GM12878 (cell line): ENCODE data around the gene EIF4E1B. TPM values are rescaled to one million over a fixed set of nuclear protein-coding genes. Genes with fewer than 3 reads are reported as not detected.

Experiments
- ATAC-seq: fragments of 200-7000 bp; cut with Tn5 transposase; 3 replicates; pipeline ENCODE4 v1.9.1; 2020; ENCODE audit warnings: mild to moderate bottlenecking, moderate library complexity
- BruUV-seq: library from RNA; stranded (reverse); fragments of 400-500 nt; replicated peaks from 2 replicates; lab custom pipeline; 2021; lab: Mats Ljungman, UMichigan
- CTCF ChIA-PET: fragments of 300-600 bp; sonication (Branson Sonifier 250); formaldehyde crosslinking; extraction: SDS; loops from one replicate; lab custom pipeline; 2021; ENCODE audit warnings: inconsistent platforms; lab: Yijun Ruan, JAX
- POLR2A ChIA-PET: fragments of 350-600 bp; formaldehyde crosslinking; extraction: SDS; loops from one replicate; lab custom pipeline; 2021; ENCODE audit warnings: inconsistent platforms; lab: Charles Lee
- RAD21 ChIA-PET: fragments of 300-600 bp; sonication (Branson Sonifier 250); formaldehyde crosslinking; loops from one replicate; lab custom pipeline; 2023; ENCODE audit warnings: antibody characterized with exemption; ENCODE audit not compliant: unreplicated experiment; lab: Charles Lee
- SMC1A ChIA-PET: fragments of 300-600 bp; sonication (Branson Sonifier 250); formaldehyde crosslinking; loops from one replicate; lab custom pipeline; 2023; ENCODE audit not compliant: unreplicated experiment, uncharacterized antibody; lab: Charles Lee
- DNase-seq: peaks from one replicate; pipeline ENCODE4 v3.0.0-alpha.2; 2011; ENCODE audit warnings: low read depth, low spot score
- FAIRE-seq: peaks from 3 replicates; lab custom pipeline; 2011; peaks lifted over from hg19 to GRCh38; lab: Jason Lieb, UNC
- H2AFZ ChIP-seq: 2 replicates; pipeline ENCODE4 v1.6.0; 2011; ENCODE audit warnings: low read depth, low read length, control low read depth; ENCODE audit not compliant: control insufficient read depth
- H3K27ac ChIP-seq: 2 replicates; pipeline ENCODE4 v1.5.1; 2011; ENCODE audit warnings: control low read depth; ENCODE audit not compliant: control insufficient read depth, insufficient read depth
- H3K27me3 ChIP-seq, 2 experiments: replicated peaks in 1 of 2; 2 replicates each; pipeline versions ENCODE4 v1.6.0 to v1.6.1; 2011; ENCODE audit warnings: low read length in 1 of 2; ENCODE audit not compliant: control insufficient read depth in 2 of 2, insufficient read depth in 2 of 2
- H3K36me3 ChIP-seq, 2 experiments: 2 replicates each; pipeline ENCODE4 v1.5.1; 2011; ENCODE audit warnings: low read length in 1 of 2; ENCODE audit not compliant: control insufficient read depth in 2 of 2, insufficient read depth in 2 of 2
- H3K4me1 ChIP-seq: 2 replicates; pipeline ENCODE4 v1.6.1; 2011; ENCODE audit warnings: mild to moderate bottlenecking, low read length, moderate library complexity, mixed read lengths; ENCODE audit not compliant: control insufficient read depth, insufficient read depth
- H3K4me2 ChIP-seq: 2 replicates; pipeline ENCODE4 v1.6.0; 2011; ENCODE audit warnings: control low read depth; ENCODE audit not compliant: control insufficient read depth, insufficient read depth
- H3K4me3 ChIP-seq: fragments of 200-600 bp; sonication (generic); 2 replicates; pipeline ENCODE4 v1.5.1; 2016
- H3K79me2 ChIP-seq: 2 replicates; pipeline ENCODE4 v1.6.0; 2011; ENCODE audit warnings: low read length; ENCODE audit not compliant: control insufficient read depth, insufficient read depth
- H3K9ac ChIP-seq: 2 replicates; pipeline ENCODE4 v1.8.0; 2011; ENCODE audit warnings: low read length, control low read depth, mixed read lengths; ENCODE audit not compliant: control insufficient read depth, insufficient read depth
- H3K9me3 ChIP-seq: replicated peaks from 3 replicates; pipeline ENCODE4 v1.5.1; 2011; ENCODE audit warnings: mild to moderate bottlenecking, low read length; ENCODE audit not compliant: control insufficient read depth, insufficient read depth
- H4K20me1 ChIP-seq: 2 replicates; pipeline ENCODE4 v1.6.0; 2011; ENCODE audit not compliant: control insufficient read depth, insufficient read depth
- CBX3 ChIP-seq: fragments of 200-600 bp; sonication (generic); IDR thresholded peaks from 2 replicates; pipeline ENCODE4 v1.6.1; 2016; ENCODE audit warnings: low read depth, borderline replicate concordance
- LARP7 ChIP-seq: fragments of 450-650 bp; IDR thresholded peaks from 2 replicates; pipeline ENCODE4 v1.6.1; 2017; ENCODE audit warnings: mild to moderate bottlenecking
- NFIC ChIP-seq: IDR thresholded peaks from 2 replicates; pipeline ENCODE4 v1.6.1; 2012; ENCODE audit warnings: low read depth, mild to moderate bottlenecking, inconsistent platforms, low read length, moderate library complexity
- POU2F2 ChIP-seq: IDR thresholded peaks from 3 replicates; pipeline ENCODE4 v1.6.1; 2011; ENCODE audit warnings: low read depth, mild to moderate bottlenecking, low read length, borderline replicate concordance
- RFX5 ChIP-seq: IDR thresholded peaks from 2 replicates; pipeline ENCODE4 v1.6.1; 2011; ENCODE audit warnings: low read depth, low read length, improper control_type of control experiment
- SMC3 ChIP-seq: IDR thresholded peaks from 2 replicates; pipeline ENCODE4 v1.6.1; 2011; ENCODE audit warnings: low read length, improper control_type of control experiment, borderline replicate concordance
- SP1 ChIP-seq: IDR thresholded peaks from one replicate; pipeline ENCODE4 v1.6.1; 2011; ENCODE audit warnings: low read depth, low read length
- TCF7 ChIP-seq: IDR thresholded peaks from 2 replicates; pipeline ENCODE4 v1.6.1; 2014; ENCODE audit warnings: antibody characterized with exemption, borderline replicate concordance
- ZNF274 ChIP-seq: IDR thresholded peaks from one replicate; pipeline ENCODE4 v1.8.0; 2011; ENCODE audit not compliant: insufficient read length, insufficient read depth
- WGBS: methylation state at CpG from one replicate; pipeline ENCODE4 v1.1.6; 2016; ENCODE audit warnings: low lambda C conversion rate; ENCODE audit not compliant: insufficient replicate concordance, insufficient coverage; ENCODE audit errors: missing lambda C conversion rate; 5-methylcytosine and 5-hydroxymethylcytosine counted together
- in situ Hi-C: fragments of 300-500 bp; cut with MboI; formaldehyde crosslinking; loops from 9 replicates; pipeline ENCODE4 v1.14.3; 2018; ENCODE audit warnings: mixed read lengths
- intact Hi-C: fragments of 100-400 bp; cut with micrococcal nuclease; formaldehyde crosslinking; loops from one replicate; pipeline ENCODE4 v1.14.2; 2022; ENCODE audit not compliant: unreplicated experiment
- polyA plus RNA-seq, 11 experiments: library from polyadenylated mRNA; depleted of rRNA in 4 of 11; unstranded in 6 of 11; stranded (reverse) in 5 of 11; fragments of >200 nt; fragmentation: Nextera tagmentation in 4 of 11; fragmentation: Illumina TruSeq in 1 of 11; extraction: Ambion mirVana in 4 of 11; extraction: Trizol in 1 of 11; gene quantifications; 1 replicate in 1 of 11; 2 replicates in 10 of 11; pipeline versions ENCODE4 v1.2.1 to v1.2.3, GENCODE V29; 2011 to 2016; ENCODE audit warnings: inconsistent platforms in 2 of 11, missing spikeins in 2 of 11, low read depth in 1 of 11
- total RNA-seq, 4 experiments: library from RNA; depleted of rRNA in 3 of 4; stranded (reverse); fragments of >200 nt in 3 of 4; fragmentation: Illumina TruSeq in 1 of 4; extraction: Trizol in 1 of 4; gene quantifications; 2 replicates each; pipeline versions ENCODE4 v1.2.1 to v1.2.3, GENCODE V29; 2013 to 2021
- TF ChIP-seq, protein P1 (sequence below): fragments of 450-650 bp; IDR thresholded peaks from 2 replicates; pipeline ENCODE4 v1.6.1; 2018; ENCODE audit warnings: borderline replicate concordance, mild to moderate bottlenecking; ENCODE audit not compliant: partially characterized antibody
- TF ChIP-seq, protein P2 (sequence below): IDR thresholded peaks from 2 replicates; pipeline ENCODE4 v1.6.1; 2012; ENCODE audit warnings: improper control_type of control experiment, low read depth, low read length; ENCODE audit not compliant: insufficient replicate concordance

The EIF4E1B gene
- total and polyA plus RNA-seq, 10 of the 15 experiments (the other 5 are each of a cell fraction or from before 2014, with no cell fraction given), result not detected

DNA sequence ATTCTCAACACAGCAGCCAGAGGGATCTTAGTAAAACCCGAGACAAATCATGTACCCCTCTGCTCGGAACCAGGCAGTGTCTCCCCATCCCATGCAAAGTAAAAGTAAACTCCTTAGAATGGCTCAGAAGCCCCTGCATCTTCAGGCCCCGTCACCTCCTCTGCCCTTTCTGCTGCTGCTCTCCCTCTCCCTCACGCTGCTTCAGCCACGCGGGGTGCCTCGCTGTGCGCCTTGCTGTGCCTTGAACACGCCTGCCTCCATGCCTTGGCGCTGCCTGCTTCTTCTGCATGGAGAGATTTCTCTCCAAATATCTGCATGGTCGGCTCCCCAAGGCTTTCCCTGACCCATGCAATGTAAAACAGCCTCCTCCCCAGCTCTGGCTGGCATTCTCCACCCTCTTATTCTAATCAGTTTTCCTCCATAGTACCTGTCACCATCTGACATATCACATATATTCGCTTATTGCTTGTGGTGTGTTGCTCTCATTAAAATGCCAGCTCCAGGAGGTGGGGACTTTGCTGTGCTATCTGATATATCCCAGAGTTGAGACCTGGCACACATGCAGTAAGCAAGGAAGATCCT lies 28.5 kb upstream of the EIF4E1B start:
- ChIA-PET CTCF (no interaction called here), POLR2A (no interaction called here), SMC1A (no interaction called here), RAD21 (no interaction called here)
- ATAC-seq (no peak), FAIRE-seq (no peak), DNase-seq (no peak)
- in situ Hi-C loops, result no loop called here
- no peak overlapping the region for H3K27ac ChIP-seq
- TF ChIP-seq RFX5, result no peak
- no peak for TF ChIP-seq TCF7
- TF ChIP-seq NFIC, result no peak
- no peak for TF ChIP-seq CBX3
- TF ChIP-seq SMC3, result no peak
- TF ChIP-seq, protein P1, sequence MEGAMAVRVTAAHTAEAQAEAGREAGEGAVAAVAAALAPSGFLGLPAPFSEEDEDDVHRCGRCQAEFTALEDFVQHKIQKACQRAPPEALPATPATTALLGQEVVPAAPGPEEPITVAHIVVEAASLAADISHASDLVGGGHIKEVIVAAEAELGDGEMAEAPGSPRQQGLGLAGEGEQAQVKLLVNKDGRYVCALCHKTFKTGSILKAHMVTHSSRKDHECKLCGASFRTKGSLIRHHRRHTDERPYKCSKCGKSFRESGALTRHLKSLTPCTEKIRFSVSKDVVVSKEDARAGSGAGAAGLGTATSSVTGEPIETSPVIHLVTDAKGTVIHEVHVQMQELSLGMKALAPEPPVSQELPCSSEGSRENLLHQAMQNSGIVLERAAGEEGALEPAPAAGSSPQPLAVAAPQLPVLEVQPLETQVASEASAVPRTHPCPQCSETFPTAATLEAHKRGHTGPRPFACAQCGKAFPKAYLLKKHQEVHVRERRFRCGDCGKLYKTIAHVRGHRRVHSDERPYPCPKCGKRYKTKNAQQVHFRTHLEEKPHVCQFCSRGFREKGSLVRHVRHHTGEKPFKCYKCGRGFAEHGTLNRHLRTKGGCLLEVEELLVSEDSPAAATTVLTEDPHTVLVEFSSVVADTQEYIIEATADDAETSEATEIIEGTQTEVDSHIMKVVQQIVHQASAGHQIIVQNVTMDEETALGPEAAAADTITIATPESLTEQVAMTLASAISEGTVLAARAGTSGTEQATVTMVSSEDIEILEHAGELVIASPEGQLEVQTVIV, result no peak
- no peak for TF ChIP-seq LARP7
- TF ChIP-seq ZNF274, result no peak
- TF ChIP-seq, protein P2, sequence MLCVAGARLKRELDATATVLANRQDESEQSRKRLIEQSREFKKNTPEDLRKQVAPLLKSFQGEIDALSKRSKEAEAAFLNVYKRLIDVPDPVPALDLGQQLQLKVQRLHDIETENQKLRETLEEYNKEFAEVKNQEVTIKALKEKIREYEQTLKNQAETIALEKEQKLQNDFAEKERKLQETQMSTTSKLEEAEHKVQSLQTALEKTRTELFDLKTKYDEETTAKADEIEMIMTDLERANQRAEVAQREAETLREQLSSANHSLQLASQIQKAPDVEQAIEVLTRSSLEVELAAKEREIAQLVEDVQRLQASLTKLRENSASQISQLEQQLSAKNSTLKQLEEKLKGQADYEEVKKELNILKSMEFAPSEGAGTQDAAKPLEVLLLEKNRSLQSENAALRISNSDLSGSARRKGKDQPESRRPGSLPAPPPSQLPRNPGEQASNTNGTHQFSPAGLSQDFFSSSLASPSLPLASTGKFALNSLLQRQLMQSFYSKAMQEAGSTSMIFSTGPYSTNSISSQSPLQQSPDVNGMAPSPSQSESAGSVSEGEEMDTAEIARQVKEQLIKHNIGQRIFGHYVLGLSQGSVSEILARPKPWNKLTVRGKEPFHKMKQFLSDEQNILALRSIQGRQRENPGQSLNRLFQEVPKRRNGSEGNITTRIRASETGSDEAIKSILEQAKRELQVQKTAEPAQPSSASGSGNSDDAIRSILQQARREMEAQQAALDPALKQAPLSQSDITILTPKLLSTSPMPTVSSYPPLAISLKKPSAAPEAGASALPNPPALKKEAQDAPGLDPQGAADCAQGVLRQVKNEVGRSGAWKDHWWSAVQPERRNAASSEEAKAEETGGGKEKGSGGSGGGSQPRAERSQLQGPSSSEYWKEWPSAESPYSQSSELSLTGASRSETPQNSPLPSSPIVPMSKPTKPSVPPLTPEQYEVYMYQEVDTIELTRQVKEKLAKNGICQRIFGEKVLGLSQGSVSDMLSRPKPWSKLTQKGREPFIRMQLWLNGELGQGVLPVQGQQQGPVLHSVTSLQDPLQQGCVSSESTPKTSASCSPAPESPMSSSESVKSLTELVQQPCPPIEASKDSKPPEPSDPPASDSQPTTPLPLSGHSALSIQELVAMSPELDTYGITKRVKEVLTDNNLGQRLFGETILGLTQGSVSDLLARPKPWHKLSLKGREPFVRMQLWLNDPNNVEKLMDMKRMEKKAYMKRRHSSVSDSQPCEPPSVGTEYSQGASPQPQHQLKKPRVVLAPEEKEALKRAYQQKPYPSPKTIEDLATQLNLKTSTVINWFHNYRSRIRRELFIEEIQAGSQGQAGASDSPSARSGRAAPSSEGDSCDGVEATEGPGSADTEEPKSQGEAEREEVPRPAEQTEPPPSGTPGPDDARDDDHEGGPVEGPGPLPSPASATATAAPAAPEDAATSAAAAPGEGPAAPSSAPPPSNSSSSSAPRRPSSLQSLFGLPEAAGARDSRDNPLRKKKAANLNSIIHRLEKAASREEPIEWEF, result no peak
- no peak for TF ChIP-seq POU2F2
- no peak for TF ChIP-seq SP1
- H3K4me3 ChIP-seq, result no peak overlapping the region
- no peaks in the 10 kb centered on the region for H4K20me1 ChIP-seq
- intact Hi-C loops, result no loop called here
- H3K4me2 ChIP-seq, result no peak overlapping the region
- no TSS peak for BruUV-seq
- no peaks in the 10 kb centered on the region for H3K36me3 ChIP-seq
- H3K9ac ChIP-seq, result no peak overlapping the region
- H3K27me3 ChIP-seq, result no peaks in the 10 kb centered on the region
- H3K4me1 ChIP-seq, result no peaks in the 10 kb centered on the region
- H3K9me3 ChIP-seq, result no peaks in the 10 kb centered on the region
- no peaks in the 10 kb centered on the region for H3K79me2 ChIP-seq
- WGBS, result 62% methylated on average over 12 of the region's 12 CpGs
- no peak overlapping the region for H2AFZ ChIP-seq
